A549 (cell line): ENCODE results near the gene LPCAT1.

Source experiments
- CEBPB ChIP-seq, 2 experiments: fragments of >200 bp in 1 of 2; sonication (Bioruptor Twin) in 1 of 2; formaldehyde crosslinking in 1 of 2; IDR thresholded peaks; 2 replicates each; pipeline ENCODE4 v1.6.1; 2012 to 2016
- POLR2A ChIP-seq: IDR thresholded peaks from 2 replicates; pipeline ENCODE4 v1.6.1; 2012; ENCODE audit warnings: mild to moderate bottlenecking, low read length
- TP53 ChIP-seq: fragments of 250-450 bp; sonication (Bioruptor Pico); IDR thresholded peaks from 2 replicates; pipeline ENCODE4 v1.5.0; 2021; ENCODE audit warnings: mild to moderate bottlenecking, moderate library complexity
- ZSCAN20 ChIP-seq: fragments of 250-450 bp; sonication (Bioruptor Pico); IDR thresholded peaks from 2 replicates; pipeline ENCODE4 v1.8.0; 2022; ENCODE audit warnings: mild to moderate bottlenecking, moderate library complexity
- TF ChIP-seq, protein P1 (sequence below): fragments of >200 bp; sonication (Bioruptor Twin); formaldehyde crosslinking; IDR thresholded peaks from 3 replicates; pipeline ENCODE4 v1.5.1; 2016
- TF ChIP-seq, protein P2 (sequence below): fragments of 250-450 bp; sonication (Bioruptor Pico); IDR thresholded peaks from 2 replicates; pipeline ENCODE4 v1.5.0; 2021; ENCODE audit warnings: mild to moderate bottlenecking, moderate library complexity, borderline replicate concordance
- TF ChIP-seq, protein P3 (sequence below): fragments of 450-650 bp; IDR thresholded peaks from 2 replicates; pipeline ENCODE4 v1.6.1; 2014; ENCODE audit warnings: antibody characterized with exemption

DNA sequence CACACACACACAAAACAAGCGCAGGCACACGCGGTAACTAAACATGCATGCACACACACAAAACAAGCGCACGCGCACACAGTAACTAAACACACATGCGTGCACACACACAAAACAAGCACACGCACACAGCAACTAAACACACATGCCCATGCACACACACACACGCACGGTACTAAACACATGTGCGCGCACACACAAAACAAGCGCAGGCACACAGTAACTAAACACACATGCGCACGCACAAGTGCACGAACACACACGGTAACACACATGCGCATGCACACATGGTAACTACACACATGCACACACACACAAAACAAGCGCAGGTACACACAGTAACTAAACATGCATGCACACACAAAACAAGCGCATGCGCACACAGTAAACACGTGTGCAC, 58.6 kb downstream of the LPCAT1 start:
- TF ChIP-seq POLR2A, result no peak
- no peak for TF ChIP-seq ZSCAN20 (CRISPR knock-in tag)
- TF ChIP-seq, protein P1, sequence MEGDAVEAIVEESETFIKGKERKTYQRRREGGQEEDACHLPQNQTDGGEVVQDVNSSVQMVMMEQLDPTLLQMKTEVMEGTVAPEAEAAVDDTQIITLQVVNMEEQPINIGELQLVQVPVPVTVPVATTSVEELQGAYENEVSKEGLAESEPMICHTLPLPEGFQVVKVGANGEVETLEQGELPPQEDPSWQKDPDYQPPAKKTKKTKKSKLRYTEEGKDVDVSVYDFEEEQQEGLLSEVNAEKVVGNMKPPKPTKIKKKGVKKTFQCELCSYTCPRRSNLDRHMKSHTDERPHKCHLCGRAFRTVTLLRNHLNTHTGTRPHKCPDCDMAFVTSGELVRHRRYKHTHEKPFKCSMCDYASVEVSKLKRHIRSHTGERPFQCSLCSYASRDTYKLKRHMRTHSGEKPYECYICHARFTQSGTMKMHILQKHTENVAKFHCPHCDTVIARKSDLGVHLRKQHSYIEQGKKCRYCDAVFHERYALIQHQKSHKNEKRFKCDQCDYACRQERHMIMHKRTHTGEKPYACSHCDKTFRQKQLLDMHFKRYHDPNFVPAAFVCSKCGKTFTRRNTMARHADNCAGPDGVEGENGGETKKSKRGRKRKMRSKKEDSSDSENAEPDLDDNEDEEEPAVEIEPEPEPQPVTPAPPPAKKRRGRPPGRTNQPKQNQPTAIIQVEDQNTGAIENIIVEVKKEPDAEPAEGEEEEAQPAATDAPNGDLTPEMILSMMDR, result no peak
- TF ChIP-seq, protein P2, sequence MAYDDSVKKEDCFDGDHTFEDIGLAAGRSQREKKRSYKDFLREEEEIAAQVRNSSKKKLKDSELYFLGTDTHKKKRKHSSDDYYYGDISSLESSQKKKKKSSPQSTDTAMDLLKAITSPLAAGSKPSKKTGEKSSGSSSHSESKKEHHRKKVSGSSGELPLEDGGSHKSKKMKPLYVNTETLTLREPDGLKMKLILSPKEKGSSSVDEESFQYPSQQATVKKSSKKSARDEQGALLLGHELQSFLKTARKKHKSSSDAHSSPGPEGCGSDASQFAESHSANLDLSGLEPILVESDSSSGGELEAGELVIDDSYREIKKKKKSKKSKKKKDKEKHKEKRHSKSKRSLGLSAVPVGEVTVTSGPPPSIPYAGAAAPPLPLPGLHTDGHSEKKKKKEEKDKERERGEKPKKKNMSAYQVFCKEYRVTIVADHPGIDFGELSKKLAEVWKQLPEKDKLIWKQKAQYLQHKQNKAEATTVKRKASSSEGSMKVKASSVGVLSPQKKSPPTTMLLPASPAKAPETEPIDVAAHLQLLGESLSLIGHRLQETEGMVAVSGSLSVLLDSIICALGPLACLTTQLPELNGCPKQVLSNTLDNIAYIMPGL (CRISPR knock-in tag), result no peak
- no peak for TF ChIP-seq CEBPB (IDR thresholded peaks at IDR 0.05)
- TF ChIP-seq, protein P3, sequence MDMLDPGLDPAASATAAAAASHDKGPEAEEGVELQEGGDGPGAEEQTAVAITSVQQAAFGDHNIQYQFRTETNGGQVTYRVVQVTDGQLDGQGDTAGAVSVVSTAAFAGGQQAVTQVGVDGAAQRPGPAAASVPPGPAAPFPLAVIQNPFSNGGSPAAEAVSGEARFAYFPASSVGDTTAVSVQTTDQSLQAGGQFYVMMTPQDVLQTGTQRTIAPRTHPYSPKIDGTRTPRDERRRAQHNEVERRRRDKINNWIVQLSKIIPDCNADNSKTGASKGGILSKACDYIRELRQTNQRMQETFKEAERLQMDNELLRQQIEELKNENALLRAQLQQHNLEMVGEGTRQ, result no peak
- TF ChIP-seq TP53 (CRISPR knock-in tag), result no peak
